ENCODE results near the gene FAM89B. TPM values are rescaled to one million over a fixed set of nuclear protein-coding genes. Genes with fewer than 3 reads are reported as not detected.

The FAM89B gene
- total RNA-seq, 1 donor from 2014 or later: 104 TPM

GRCh38 chr11:65588199-65589054, 16.1 kb downstream of the FAM89B start:
- H3K27ac ChIP-seq: peak overlapping the region; percentile 73 to 76
- peak; percentile 32 to 49 (median 44) for TF ChIP-seq CTCF (IDR thresholded peaks at IDR 0.05)
- H3K4me1 ChIP-seq: peaks cover 22 to 30% of the 10 kb centered on the region in 2 donors
- peaks cover 73 to 79% of the 10 kb centered on the region in 2 donors for H3K36me3 ChIP-seq
- DNase-seq (ENCODE audit: low spot score in 2 of 2): no peak
- no peaks in the 10 kb centered on the region for H3K9me3 ChIP-seq
- intact Hi-C loops (cut with DNase I): no loop called here
- H3K4me3 ChIP-seq: no peak overlapping the region
- H3K27me3 ChIP-seq: no peaks in the 10 kb centered on the region

GRCh38 chr11:65589444-65590239, 17.3 kb downstream of the FAM89B start:
- peaks cover 62 to 70% of the 10 kb centered on the region in 2 donors for H3K36me3 ChIP-seq
- intact Hi-C loops (cut with DNase I): no loop called here
- H3K4me1 ChIP-seq: peaks cover 22 to 30% of the 10 kb centered on the region in 2 donors
- no peak for TF ChIP-seq CTCF (IDR thresholded peaks at IDR 0.05)
- no peaks in the 10 kb centered on the region for H3K9me3 ChIP-seq
- no peak overlapping the region for H3K4me3 ChIP-seq
- H3K27me3 ChIP-seq: no peaks in the 10 kb centered on the region
- peak overlapping the region in 1 of 2 donors; percentile 20 for H3K27ac ChIP-seq
- DNase-seq (ENCODE audit: low spot score in 2 of 2): no peak

GRCh38 chr11:65590240-65590738, 18.0 kb downstream of the FAM89B start:
- Histone ChIP-seq H3K27me3 (no peaks in the 10 kb centered on the region), H3K36me3 (peaks cover 58 to 66% of the 10 kb centered on the region in 2 donors), H3K4me3 (no peak overlapping the region), H3K9me3 (no peaks in the 10 kb centered on the region), H3K27ac (no peak overlapping the region), H3K4me1 (peaks cover 22 to 30% of the 10 kb centered on the region in 2 donors)
- TF ChIP-seq CTCF (IDR thresholded peaks at IDR 0.05): no peak
- intact Hi-C loops (cut with DNase I): no loop called here
- no peak for DNase-seq (ENCODE audit: low spot score in 2 of 2)

GRCh38 chr11:65591939-65592857, 19.9 kb downstream of the FAM89B start:
- no peaks in the 10 kb centered on the region for H3K9me3 ChIP-seq
- H3K27ac ChIP-seq: no peak overlapping the region
- H3K36me3 ChIP-seq: peaks cover 47 to 50% of the 10 kb centered on the region in 2 donors
- H3K27me3 ChIP-seq: no peaks in the 10 kb centered on the region
- TF ChIP-seq CTCF (IDR thresholded peaks at IDR 0.05): no peak
- no peak overlapping the region for H3K4me3 ChIP-seq
- no peak for DNase-seq (ENCODE audit: low spot score in 2 of 2)
- peaks cover 14 to 15% of the 10 kb centered on the region in 2 donors for H3K4me1 ChIP-seq
- intact Hi-C loops (cut with DNase I): no loop called here

All from ascending aorta (tissue), 2 donors.